Renal pelvis (tissue), 4 donors: ENCODE data around the gene PLA2G4E. TPM values are rescaled to one million over a fixed set of nuclear protein-coding genes. Genes with fewer than 3 reads are reported as not detected.

Source experiments
- DNase-seq: peaks from one replicate; pipeline ENCODE4 v3.0.0-alpha.2; 2013
- polyA plus RNA-seq, 3 donors: library from polyadenylated mRNA; unstranded; fragments of 120-200 nt; gene quantifications; one replicate each; pipeline ENCODE4 v1.2.1, GENCODE V29; 2013; ENCODE audit not compliant: insufficient read length in 3 of 3

PLA2G4E gene
- polyA plus RNA-seq, 3 donors: 0.04 TPM; not detected in 2

DNA sequence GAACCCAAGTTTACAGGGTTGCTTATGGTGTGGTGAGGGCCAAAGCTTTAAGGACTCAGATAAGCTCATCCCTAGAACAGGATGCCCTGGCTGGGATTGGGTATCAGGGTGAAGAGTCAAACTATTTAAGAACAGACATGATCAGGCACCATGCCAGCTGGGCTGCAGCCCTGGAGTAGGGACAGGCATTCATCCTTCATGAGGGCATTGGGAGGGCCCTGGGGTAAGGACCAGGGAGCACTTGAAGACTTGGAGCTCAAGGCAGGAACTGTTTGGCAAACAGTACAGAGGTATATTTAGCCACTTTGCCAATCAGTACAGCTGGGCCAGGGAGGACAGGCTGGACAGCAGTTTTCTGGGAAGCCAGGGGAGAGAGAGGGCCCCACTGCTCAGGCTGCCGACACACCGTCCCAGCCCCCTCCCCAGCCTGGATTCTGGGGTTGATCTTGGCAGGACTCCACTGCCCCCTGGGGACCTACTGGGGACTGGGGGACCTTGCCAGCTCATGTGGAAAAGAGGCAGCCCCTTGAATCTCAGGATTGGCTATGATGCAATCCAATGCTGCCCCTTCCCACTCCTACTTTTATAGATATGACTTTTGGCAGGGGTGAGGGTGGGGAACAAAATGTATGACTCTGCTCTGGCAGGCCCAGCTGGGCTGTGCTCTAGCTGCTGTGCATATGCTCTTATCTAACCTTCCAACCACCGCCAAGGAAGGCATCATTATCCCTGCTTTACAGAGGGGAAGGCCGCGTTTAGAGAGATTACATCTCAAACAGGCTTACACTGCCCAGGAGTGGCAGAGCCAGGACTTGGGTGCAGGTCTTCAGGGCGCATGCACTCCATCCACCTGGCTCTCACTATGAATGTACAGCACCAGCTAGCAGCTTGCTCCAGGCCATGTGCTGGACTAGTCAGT, 2.3 kb downstream of the PLA2G4E start:
- DNase-seq: no peak

DNA sequence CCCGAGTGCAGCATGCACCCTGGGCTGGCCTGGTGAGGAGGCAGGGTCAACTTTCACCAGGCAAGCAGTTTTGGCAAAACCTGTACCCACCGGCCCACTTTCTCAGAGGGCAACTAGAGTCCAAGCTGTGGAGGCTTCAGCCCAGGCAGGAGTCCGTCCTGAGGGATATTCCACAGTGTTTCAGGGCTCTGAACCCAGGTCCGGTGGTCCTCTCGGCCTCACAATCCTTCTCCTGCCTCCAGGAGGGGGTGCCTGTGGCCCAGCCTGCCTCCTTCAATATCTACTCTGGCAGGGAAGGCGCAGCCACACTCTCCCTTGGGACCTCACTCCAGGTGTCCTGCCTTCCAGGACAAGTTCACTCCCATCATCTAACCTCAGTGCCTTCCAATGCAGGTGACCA, 3.9 kb downstream of the PLA2G4E start:
- no peak for DNase-seq

DNA sequence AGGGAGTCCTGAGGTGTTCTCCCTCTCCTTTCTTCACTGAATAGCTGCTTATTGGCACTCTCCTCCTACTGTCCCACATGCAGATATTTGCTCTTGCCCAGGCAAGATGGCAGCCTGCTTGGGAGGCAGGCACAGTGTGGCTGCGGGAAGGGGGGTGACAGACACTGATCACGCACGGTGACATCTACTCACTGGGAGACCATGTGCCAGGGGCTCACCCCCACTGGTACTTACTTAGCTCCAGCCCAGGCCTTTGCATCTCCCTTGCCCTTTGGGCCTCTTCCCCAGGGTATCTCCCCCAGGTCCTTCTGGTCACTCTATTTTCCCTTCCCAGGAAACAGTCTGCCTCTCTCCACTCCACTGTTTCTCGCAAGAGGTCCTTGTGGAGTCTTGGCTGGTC, 6.4 kb downstream of the PLA2G4E start:
- no peak for DNase-seq

DNA sequence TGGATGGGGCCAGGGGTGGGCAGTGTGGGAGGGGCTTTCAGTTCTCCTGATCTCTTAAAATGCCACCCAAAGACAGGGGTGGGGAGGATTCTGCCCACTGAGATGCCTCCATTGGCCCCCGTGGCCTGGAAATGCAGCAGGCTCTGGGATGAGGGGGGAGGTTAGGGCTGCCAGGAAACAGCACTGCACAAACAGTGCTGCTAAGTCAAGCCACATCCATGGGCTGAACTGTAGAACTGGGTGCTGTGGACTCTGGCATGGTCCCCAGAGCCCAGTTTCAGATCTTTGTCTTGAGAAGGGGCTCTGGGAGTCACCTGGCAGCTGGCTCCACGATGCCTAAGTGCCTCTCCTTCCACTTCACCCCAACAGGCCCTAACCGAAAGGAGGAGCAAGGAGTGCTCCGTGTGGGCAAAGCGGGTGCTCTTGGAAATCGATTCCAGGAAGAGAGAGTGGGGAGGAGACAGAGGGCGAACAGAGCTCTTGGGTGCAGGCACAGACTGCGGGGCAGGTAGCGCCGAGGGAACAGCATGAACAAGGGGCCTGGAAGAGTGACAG, 7.8 kb downstream of the PLA2G4E start:
- no peak for DNase-seq

DNA sequence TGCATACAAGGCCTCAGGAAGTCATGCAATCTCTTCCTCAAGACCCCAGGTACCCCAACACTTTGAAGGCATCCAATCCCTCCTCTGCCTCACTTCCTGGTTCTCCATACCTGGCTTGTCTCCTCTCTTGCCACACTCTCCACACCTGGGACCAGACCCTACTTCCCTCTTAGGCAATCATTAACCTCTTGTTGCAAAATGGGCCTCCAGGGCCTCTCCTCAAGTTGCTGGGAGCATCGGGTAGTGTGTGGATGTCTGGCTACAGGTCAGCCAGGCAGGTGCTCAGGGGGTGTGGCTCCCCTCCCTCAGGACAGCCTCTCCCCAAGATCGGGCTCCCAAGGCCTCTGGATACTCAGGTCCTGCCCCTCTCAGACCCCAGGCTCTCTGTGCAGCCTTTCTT, 8.6 kb downstream of the PLA2G4E start:
- DNase-seq: no peak

DNA sequence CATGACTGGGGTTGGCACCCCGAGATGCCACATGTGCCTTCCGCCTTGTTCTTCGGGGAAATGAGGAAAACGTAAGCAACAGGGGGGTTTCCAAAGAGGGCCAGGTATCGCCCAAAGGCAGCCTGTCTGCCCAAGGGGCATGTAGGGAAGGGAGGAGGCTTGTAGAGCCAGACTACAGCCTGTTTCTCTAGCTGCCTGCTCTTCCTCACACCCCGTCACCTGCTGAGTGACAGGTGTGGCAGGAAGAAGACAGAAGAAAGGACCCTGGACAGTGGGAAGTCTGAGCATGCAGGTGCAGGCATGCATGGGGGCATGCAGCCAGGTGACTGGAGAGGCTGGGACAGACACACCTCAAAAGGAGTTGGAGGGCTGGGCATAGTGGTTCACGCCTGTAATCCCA, 9.8 kb downstream of the PLA2G4E start:
- no peak for DNase-seq

DNA sequence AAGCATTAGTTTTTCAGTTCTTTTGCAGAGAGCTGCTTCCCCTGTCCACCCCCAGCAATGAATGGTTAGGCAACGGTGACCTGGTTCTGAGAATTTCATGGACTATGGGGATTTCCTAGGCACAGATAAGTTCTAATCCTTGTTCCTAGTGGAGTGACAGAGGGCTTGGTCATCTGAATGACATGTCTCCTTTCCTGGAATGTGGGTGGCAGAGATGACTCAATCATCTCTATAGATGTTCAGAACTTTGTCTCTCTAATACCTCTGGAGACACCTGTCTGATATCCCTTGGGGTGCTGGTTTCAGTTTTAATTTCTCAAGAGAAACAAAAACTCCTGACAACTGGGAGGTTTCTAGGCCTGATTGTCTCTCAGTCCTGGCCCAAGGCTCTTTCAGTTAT, 10.4 kb downstream of the PLA2G4E start:
- no peak for DNase-seq

DNA sequence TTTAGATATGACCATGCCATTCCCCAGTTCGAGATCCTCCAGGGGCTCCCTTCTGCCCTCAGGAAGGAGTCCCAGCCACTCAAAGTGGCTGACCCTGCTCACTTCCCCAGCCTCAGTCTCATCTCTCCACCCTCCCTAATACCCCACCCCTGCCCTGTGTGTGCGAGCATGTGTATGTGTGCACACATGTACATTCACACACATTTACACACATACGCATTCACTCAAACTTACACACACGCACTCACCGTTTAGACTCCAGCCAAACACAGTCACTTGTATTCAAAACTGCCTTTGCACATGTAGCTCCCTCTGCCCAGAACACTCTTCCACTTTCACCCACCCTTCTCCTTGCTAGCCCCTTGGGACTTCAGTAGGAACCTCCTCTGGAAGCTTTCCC, 11.4 kb downstream of the PLA2G4E start:
- DNase-seq: no peak

DNA sequence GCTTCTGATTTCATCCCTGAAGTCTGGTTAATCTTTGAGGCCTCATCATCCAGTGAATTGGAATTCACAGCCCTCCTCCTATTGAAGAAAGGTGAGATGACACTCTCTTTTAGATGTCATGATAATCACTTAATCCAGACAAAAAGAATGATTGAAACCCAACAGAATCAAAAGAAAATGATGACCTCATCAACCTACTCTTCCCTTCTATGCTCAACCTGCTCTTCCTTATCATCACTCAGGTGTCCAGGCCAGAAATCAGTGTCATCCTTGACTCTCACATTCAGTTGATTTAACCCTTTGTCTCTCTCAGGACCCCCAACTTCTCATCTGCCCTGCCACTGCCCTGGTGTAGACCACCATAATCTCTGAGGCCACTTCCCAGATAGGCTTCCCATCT, 11.8 kb downstream of the PLA2G4E start:
- DNase-seq: no peak

DNA sequence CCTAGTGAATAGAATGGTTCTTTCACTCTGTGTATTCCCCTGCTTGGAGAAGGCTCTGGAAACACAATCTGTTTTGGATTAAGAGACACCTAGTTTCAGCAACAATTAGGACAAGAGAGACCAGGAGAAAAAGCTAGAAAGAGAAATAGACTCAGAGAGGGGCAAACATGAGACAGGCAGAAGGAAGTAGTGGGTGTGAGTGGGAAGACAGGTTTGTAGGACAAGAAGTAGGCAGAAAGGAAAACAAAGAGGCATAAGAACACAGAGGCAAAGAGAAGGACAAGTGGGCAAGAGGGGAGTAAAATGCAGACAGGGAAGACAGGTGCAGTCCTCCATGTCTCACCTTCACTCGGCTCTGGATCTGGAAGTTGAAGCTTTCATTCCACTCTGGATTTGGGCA, 13.5 kb downstream of the PLA2G4E start:
- no peak for DNase-seq

DNA sequence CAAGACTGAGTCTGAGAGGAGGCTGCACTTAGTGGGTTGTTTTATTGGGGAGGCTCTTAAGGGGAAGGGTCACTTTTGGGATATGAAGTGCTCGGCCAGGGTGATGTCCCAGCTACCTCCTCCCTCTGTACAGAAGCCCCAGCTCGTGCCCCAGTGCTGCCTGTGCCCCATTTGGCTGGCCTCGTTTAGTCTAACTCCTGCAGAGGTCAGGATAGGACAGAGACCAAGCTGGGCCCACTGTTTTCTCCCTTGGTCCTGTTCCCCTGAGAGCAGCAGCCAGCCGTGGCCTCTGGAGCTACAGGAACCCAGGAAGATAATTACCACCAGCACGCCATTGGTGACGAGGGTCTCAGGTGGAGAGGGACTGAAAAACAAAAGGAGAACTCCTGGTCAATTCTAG, 18.5 kb downstream of the PLA2G4E start:
- DNase-seq: no peak

DNA sequence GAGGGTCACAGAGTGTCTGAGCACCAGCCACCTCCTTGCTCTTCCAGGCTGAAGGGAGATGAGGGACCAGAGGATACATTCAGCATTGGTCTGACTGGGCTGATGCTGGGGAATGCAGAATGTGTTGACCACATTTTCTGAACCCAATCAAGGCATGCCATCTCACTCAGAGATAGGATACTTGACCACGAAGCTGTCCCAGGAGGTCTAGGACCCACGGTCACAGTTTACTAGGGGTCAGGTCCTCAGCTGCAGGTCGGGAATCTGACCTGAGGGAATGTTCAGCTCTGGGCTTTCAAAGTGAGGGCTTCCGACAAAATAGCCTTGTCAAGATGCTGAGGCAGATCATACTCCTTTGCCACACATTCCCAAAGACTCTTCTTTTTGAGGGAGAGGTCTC, 19.6 kb downstream of the PLA2G4E start:
- no peak for DNase-seq

DNA sequence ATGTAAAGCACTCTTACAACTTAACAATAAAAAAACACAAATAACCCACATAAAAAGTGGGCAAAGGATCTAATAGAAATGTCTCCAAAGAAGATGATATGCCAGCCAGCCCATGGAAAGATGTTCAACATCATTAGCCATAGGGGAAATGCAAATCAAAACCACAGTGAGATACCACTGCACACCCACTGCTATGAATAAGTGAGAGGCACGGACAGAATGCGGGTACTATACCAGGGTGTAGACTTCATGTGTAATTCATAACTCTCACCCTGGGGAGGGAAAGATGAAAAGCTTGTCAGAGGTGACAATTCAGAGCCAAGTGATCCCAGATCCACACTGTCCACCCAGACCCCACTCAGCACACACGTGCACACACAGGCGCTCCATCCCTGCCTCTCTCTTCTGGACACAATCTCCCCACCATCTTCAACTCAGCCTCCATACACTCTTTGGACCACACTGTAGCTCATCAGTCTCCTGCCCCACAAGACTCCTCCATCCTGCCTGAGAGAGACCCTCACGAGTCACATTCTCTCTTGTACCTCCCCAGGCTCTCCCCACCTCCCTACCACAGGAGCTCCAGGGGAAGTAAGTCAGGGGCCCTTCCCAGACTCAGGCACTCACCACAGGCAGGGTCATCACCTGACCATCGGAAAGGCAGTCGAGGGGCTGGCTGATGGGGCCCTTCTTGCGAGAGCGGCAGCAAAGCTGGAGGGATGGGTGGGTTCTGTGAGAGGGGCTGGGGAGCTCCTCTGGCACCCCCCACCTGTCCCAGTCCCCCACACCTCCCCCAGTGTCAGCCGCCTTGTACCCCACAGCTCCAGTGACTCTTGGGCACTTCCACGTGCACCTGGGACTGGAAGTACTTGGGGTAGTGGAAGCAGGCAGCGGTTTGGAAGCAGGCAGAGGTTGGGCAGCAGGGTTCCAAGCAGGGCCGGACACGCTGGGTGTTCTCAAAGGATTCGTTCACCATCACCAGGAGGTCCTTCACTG, 21.3 kb downstream of the PLA2G4E start:
- no peak for DNase-seq

DNA sequence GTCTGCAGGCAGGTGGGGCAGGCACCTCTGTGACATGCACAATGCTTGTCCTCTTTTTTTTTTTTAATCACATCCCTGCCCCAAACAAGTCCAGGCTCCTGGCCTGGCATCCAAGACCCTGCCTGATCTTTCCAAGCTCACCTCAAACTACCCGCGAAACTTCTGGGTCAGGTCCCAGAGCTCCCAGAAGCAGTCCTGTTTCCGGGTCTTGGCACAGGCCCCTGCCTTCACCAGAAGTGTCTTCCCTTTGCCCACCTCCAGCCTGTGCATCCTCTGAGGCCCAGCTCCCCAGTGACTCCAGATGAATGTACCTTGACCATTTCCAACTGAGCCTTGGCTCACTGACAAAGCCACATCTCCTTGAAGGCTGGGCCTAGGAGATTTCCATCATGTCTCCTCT, 23.0 kb downstream of the PLA2G4E start:
- DNase-seq: no peak

DNA sequence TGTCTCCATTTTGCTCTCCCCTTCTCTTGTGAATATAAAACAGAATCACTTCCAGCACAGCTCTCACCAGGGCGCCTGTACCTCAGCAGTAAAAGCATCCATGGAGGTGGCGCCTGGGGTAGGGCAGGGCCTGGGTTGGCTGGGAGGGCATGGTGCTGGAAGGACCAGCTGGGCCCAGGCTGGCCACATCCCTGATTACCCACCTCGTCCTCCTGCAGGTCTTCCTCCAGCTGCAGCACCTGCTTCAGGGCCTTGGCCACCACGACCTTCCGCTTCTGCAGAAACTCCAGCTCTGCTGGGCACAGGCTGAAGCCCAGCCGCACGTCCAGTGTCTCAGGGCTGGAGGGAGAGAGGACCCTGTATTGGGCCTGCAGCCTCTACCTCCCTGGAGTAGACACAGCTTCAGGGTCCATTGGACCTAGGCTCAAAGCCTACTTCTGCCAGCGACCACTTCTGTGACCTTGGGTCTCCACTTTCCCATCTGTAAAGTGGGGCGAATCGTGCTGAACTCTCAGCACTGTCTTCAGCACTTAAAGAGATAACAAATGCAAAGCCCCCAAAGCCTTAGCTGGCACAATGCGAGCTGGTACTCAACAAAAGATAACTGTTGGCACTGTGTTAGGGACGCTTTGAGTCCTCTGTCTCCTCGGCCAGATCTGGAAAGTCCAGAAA, 23.8 kb downstream of the PLA2G4E start:
- DNase-seq: no peak

DNA sequence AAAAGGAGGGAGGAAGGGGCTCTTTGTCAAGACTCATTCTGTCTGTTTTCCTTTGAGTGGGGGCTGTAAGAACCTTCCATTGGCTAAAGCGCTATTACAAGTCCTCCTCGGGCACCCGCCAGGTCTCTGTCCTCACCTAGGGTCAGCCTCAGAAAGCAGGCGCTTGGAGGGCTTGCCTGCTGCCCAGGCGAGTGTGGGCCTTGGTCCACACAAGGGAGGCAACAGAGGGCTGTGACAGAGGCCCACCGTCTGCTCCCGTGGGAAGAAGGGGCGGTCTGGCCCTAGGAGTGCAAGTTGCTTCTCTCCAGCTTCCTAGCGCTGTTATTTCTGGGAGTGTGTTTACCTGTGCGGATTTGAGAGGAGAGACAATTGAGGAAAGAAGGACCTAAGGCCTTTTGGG, 24.5 kb downstream of the PLA2G4E start:
- DNase-seq: no peak

DNA sequence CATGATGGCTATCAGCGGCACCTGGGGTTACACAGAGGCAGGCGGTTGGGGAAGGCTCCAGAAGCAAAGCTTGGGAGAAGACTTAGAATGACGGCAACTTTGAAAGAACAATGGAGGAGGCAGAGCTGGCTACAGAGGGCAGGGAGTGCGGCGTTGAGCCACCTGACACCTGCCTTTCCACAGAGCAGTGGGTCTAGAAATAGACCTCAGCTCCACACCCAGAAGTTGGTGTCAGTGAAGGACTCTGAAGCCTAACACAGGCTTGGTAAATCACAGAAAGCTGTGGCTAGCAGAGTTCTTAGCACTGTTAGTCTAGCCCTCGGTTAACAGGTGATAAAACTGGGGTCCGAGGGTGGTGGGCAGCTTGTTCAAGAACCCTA, 25.4 kb downstream of the PLA2G4E start:
- DNase-seq: no peak

DNA sequence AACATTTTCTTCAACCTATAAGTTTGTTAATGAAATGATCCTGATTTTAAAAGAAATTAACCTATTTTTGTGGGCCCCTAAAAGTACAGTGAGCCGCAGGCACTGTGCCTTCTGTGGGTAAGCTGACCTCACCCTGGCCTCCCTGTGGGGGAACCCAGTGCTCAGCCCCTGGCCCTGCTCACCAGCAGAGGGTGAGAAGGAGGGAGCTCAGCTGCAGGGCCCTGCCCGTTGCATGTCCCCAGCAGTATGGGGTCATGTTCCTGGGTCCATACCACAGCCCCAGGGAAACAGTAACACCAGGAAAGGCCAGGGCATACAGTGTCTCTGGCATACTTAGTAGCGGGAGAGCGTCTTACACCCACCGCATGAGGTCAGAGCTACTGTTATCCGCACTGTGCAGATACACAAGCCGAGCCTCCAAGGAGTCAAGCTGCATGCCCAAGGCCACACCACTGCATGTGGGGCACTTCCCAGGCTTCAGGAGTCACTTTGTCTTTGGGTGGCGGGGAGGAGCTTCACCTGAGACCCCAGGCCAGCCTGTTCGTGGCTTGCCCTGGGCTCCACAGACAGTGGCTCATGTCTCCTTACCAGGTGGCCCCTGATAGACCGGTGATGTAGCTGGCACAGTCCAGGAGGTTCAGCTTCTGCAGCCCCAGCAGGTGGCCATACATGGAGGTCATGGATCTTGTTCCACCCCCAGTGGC, 25.9 kb downstream of the PLA2G4E start:
- DNase-seq: no peak

DNA sequence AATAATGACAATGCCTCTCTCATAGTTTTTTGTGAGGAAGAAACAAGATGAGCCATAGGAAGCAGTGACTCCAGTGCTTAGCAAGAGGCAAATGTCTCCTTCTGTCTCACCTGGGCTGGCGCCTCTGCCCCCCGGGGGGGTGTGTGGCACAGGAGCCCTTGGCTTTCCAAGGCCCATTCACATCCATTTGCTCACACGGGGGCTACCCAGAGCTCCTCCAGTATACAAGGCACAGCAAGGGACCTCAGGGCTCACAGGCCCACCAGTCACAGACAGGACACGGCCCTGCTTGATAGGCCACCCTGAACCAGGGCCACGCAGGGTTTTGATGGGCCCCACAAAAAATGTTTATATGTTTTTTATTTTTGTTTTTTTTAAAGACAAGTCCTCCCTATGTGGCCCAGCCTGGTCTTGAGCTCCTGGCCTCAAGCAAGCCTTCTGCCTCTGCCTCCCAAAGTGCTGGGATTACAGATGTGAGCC, 26.6 kb downstream of the PLA2G4E start:
- no peak for DNase-seq

DNA sequence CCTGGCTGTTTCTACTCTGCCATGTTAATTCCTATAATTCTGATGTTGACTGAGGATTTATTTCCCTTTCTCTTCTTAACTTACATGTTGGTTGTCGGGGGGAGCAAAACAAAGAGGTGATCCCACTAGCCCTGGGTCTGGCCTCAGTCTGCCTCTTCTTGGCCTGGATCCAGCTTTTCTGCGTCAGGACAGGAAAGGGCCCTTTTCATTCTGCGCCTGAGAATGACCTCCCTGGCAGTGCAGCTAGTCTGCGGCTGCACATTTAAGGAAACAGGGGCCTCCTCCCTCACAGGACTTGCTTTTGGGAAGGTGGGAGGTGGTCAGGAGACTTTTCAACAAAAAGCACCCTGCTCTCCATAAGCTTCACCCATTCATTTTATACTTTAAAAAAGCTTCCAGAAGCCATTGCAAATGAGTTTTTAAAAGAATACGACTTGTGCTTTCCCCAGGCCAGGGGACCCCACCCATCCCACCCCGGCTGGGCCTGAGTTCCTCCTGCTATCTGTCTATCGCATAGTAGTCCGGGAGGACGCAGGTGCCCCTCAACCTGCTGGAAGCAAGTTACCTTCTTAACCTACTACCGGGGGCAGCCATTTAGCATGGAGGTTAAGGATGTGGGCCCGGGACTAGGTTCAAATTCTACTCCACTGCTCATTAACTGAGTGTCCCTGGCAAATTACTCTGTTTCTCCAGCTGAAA, 27.2 kb downstream of the PLA2G4E start:
- no peak for DNase-seq

DNA sequence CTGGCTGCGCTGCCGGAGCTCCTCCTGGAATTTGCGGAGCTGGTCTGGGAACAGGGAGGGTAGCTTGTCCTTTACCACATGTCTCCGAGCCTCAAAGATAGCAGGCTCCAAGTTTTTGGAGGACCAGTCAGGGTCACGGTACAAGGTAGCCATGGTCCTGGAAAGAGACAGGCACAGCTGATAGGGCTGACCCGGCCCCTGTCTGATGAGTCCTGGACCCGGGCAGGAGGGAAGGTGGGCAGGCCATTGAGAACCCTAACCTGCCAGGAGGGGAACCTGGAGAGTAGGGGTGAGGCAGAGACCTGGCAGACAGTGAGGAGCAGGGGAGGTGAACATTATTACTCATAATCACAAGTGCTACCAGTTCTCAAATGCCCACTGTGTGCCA, 28.0 kb downstream of the PLA2G4E start:
- no peak for DNase-seq
